Vagina (tissue), 2 donors: ENCODE data around the gene ZNF324.

Experiments
- POLR2A ChIP-seq, 2 donors: fragments of 450-650 bp; IDR thresholded peaks; one replicate each; pipeline ENCODE4 v1.6.1; 2017; ENCODE audit warnings: antibody characterized with exemption in 2 of 2, mild to moderate bottlenecking in 2 of 2, moderate library complexity in 2 of 2
- TF ChIP-seq, protein P1 (sequence below), 3 experiments: fragments of 450-650 bp in 2 of 3; fragments of 200-600 bp in 1 of 3; sonication (generic) in 1 of 3; IDR thresholded peaks; one replicate each; pipeline ENCODE4 v1.5.1; 2017 to 2019; ENCODE audit warnings: antibody characterized with exemption in 3 of 3, mild to moderate bottlenecking in 2 of 3, moderate library complexity in 2 of 3

DNA sequence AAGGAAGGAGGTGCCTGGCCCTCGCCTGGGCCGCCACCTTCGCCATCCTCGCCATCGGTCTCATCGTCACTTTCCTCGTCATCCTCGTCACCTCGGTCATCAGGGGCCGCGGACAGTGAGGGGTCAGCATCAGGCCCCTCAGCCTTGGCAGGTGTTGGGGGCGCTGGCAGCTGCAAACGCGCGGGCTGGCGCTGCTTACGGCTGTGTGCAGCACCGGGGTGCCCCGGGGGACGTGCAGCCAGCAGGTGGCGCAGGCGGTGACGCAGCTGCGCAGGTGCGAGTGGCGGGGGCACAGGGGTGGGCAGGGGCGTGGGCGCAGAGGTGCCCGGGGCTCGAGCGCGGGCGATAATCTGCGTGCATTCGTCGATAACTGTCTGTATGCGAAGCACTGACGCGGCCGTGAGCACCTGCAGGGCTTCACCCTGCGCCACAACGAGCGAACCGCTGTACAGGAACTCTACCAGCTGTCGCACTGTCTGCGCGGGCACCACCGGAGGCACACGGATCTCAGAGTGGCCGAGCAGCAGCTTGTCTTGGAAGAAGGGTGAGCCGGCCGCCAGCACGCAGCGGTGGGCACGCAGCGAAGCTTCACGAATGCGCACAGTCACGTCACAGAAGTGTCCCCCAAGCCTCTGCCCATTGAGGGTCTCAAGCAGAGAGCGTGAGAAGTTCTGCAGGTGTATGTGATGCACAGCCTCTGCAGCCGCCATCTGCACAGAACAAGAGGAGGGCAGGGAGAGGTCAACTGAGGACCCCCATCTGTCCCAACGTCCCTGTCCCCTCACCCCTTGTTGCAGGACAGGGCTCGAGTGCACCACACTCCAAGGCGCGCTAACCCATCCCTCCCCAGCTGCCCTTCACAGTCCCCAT is 50.3 kb downstream of the ZNF324 start:
- TF ChIP-seq, protein P1, sequence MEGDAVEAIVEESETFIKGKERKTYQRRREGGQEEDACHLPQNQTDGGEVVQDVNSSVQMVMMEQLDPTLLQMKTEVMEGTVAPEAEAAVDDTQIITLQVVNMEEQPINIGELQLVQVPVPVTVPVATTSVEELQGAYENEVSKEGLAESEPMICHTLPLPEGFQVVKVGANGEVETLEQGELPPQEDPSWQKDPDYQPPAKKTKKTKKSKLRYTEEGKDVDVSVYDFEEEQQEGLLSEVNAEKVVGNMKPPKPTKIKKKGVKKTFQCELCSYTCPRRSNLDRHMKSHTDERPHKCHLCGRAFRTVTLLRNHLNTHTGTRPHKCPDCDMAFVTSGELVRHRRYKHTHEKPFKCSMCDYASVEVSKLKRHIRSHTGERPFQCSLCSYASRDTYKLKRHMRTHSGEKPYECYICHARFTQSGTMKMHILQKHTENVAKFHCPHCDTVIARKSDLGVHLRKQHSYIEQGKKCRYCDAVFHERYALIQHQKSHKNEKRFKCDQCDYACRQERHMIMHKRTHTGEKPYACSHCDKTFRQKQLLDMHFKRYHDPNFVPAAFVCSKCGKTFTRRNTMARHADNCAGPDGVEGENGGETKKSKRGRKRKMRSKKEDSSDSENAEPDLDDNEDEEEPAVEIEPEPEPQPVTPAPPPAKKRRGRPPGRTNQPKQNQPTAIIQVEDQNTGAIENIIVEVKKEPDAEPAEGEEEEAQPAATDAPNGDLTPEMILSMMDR (IDR thresholded peaks at IDR 0.05): no peak
- TF ChIP-seq POLR2A (IDR thresholded peaks at IDR 0.05): no peak
